ENCODE data around the gene LRRC58.

The LRRC58 gene

GRCh38 chr3:120348065-120348990, 826 bp downstream of the LRRC58 start:
- peak; percentile 36 for DNase-seq (ENCODE audit: low spot score)
- ChIA-PET CTCF (interaction anchor here (0.6 to 1.0 kb wide), 7 partner anchors 10 to 1052 kb away, joined by 3 to 6 read pairs (median 3); no protein-coding TSS in a partner anchor), POLR2A (ENCODE audit: low non-redundant PET) (interaction anchor here (0.7 to 0.9 kb wide), 2 partner anchors 9 to 20 kb away, joined by 3 to 5 read pairs; no protein-coding TSS in a partner anchor)
- no peak for TF ChIP-seq CTCF (conservative IDR thresholded peaks at IDR 0.05; ENCODE audit: low read depth)
- peak overlapping the region; percentile 95 for H3K27ac ChIP-seq

GRCh38 chr3:120344349-120344748, 4.8 kb downstream of the LRRC58 start:
- CTCF ChIA-PET, result interaction anchor here (0.7 kb wide), 1 partner anchor 56 kb away, joined by 4 read pairs; no protein-coding TSS in a partner anchor
- H3K27ac ChIP-seq, result no peak overlapping the region
- no peak for TF ChIP-seq CTCF (conservative IDR thresholded peaks at IDR 0.05; ENCODE audit: low read depth)
- POLR2A ChIA-PET (ENCODE audit: low non-redundant PET), result no interaction called here
- DNase-seq (ENCODE audit: low spot score), result no peak

GRCh38 chr3:120341658-120342346, 7.4 kb downstream of the LRRC58 start:
- CTCF ChIA-PET, result interaction anchor here (0.6 kb wide), 1 partner anchor 529 kb away, joined by 3 read pairs; no protein-coding TSS in a partner anchor
- TF ChIP-seq CTCF (conservative IDR thresholded peaks at IDR 0.05; ENCODE audit: low read depth), result no peak
- H3K27ac ChIP-seq, result no peak overlapping the region
- POLR2A ChIA-PET (ENCODE audit: low non-redundant PET), result interaction anchor here (0.5 kb wide), 1 partner anchor 1439 kb away, joined by 3 read pairs; no protein-coding TSS in a partner anchor
- DNase-seq (ENCODE audit: low spot score), result no peak

- POLR2A ChIA-PET (ENCODE audit: low non-redundant PET), result no interaction called here
- H3K27ac ChIP-seq, result no peak overlapping the region
- no peak for TF ChIP-seq CTCF (conservative IDR thresholded peaks at IDR 0.05; ENCODE audit: low read depth)
- no peak for DNase-seq (ENCODE audit: low spot score)
- CTCF ChIA-PET, result no interaction called here
Measured at GRCh38 chr3:120339362-120339761, 9.8 kb downstream of the LRRC58 start.

- POLR2A ChIA-PET (ENCODE audit: low non-redundant PET), result no interaction called here
- CTCF ChIA-PET, result no interaction called here
Measured at GRCh38 chr3:120338517-120338916, 10.6 kb downstream of the LRRC58 start.

More at GRCh38 chr3:120338517-120338916, 10.6 kb downstream of the LRRC58 start:
- H3K27ac ChIP-seq, result no peak overlapping the region
- no peak for TF ChIP-seq CTCF (conservative IDR thresholded peaks at IDR 0.05; ENCODE audit: low read depth)
- DNase-seq (ENCODE audit: low spot score), result no peak
